LHCN-M2 (cell line): ENCODE results near the gene TM9SF3. TPM values are rescaled to one million over a fixed set of nuclear protein-coding genes. Genes with fewer than 3 reads are reported as not detected.
"Not testable (repeated sequence)": the region's sequence is repeated elsewhere in the genome, so short reads cannot be mapped to it uniquely, and the experiment has no call there.

Experiments used
- DNase-seq: peaks from one replicate; pipeline ENCODE4 v3.0.0-alpha.2; 2012; ENCODE audit warnings: low read depth
- total RNA-seq: library from RNA; depleted of rRNA; stranded (reverse); fragments of >200 nt; gene quantifications from 2 replicates; pipeline ENCODE4 v1.2.3, GENCODE V29; 2014

TM9SF3 gene
- total RNA-seq, 1 experiment from 2014 or later = 117 TPM

- DNase-seq = no peak
Observed at GRCh38 chr10:96570511-96570910, 16.3 kb downstream of the TM9SF3 start.

DNA sequence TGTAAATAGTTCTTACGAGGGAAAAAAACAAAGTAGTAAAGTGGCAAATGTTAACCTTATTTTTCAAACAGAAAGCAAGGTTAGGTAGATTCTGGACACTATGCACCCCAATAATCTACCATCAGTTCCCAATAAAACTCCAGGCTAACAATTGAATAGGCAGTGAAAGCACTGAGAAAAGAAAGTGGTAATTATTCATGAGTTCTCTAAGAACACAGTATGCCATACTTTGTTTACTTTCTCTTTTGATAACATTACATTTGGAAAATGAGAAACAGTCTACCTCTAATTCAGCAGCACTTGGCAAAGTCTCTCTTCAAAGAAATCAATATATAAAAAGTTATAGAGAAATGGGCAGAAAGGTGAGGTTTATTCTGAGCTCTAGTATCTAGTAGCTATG lies 18.4 kb downstream of the TM9SF3 start:
- no peak for DNase-seq

DNA sequence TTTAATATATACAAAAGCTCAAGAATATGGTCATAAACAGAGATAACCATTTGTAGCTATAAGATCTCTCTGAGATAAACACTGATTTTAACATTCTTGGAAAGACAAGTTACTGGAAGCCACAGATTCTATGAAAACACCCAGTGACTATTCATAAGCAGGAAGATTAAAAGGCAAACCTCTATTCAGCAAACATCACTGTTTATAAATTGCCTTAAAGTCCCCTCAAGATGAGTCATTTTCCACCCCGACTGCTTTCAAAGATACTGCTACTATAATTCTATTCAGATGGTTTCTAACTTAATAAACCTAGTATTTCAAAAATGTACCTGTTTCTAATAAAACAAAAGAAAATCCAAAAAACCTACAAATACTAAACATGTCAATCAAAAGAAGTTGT lies 21.0 kb downstream of the TM9SF3 start:
- DNase-seq = peak; percentile 46

GRCh38 chr10:96560966-96561887 lies 25.6 kb downstream of the TM9SF3 start:
- peak; percentile 11 for DNase-seq

- DNase-seq = no peak
Observed at GRCh38 chr10:96560489-96560888, 26.3 kb downstream of the TM9SF3 start.

GRCh38 chr10:96556003-96556402 lies 30.8 kb downstream of the TM9SF3 start:
- peak; percentile 9 for DNase-seq

- no peak for DNase-seq
Observed at GRCh38 chr10:96555330-96555729, 31.5 kb downstream of the TM9SF3 start.

DNA sequence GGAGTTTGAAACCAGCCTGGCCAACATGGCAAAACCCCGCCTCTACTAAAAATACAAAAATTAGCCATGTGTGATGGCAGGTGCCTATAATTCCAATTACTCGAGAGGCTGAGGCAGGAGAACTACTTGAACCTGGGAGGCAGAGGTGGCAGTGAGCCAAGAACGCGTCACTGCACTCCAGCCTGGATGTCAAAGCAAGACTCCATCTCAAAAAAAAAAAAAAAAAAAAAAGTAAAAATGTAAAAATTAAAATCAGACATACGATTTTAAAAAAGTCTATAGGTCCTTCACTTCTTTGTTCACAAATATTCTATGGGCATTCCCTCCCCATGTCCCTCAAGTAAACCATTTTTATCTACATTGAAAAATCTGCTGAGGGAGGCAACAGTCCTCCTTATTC lies 38.2 kb downstream of the TM9SF3 start:
- DNase-seq = no peak

GRCh38 chr10:96545558-96545957 lies 41.3 kb downstream of the TM9SF3 start:
- not testable (repeated sequence) for DNase-seq

GRCh38 chr10:96541921-96542320 lies 44.9 kb downstream of the TM9SF3 start:
- no peak for DNase-seq

GRCh38 chr10:96540240-96540639 lies 46.6 kb downstream of the TM9SF3 start:
- DNase-seq = no peak

DNA sequence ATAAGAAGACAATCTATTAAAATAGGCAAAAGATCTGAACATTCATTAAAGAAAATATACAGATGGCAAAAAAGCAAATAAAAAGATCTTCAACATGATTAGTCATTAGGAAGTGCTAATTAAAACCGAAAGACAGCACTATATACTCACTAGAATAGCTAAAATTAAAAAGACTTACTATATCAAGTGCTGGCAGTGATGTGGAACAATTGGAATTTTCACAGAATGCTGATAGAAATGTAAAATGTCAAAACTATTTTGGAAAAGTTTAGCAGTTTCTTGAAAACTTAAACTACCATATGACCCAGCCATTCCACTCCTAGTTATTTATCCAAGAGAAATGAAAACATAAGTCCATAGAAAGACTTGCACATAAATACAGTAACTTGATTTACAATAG lies 48.1 kb downstream of the TM9SF3 start:
- no peak for DNase-seq

DNA sequence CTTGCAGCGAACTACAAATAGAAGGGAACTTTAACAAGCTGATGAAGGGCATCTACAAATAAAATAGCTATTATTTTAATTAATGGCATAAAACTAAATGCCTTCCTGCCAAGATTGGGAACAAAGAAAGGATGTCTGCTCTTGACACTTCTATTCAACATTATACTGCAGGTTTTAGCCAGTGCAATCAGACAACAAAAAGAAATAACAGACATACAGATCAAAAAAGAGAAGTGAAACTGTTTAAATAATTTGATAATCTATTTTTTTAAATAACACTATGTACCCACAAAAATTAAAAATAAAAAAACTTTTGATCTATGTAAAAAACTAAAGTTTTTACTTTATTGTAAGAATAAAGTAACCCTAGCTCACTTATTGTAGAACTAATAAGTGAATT lies 50.7 kb downstream of the TM9SF3 start:
- DNase-seq = no peak

DNA sequence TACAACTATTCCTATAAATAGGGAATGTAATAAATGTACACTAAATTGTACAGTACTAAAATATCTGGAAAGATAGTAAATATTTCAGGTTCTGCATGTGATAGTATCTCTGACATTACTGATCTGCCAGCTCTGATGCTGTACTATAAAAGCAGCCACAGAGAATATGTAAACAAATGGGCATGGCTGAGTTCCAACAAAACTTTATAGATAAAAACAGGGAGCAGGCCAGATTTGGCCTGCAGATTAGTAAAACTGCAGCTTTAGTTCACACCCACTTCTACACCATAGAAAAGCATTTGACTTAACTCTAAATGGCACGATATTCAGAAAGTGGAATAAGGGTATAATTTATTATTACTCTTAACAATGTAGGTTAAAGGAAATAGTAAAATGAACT lies 54.3 kb downstream of the TM9SF3 start:
- DNase-seq = peak; percentile 4

DNA sequence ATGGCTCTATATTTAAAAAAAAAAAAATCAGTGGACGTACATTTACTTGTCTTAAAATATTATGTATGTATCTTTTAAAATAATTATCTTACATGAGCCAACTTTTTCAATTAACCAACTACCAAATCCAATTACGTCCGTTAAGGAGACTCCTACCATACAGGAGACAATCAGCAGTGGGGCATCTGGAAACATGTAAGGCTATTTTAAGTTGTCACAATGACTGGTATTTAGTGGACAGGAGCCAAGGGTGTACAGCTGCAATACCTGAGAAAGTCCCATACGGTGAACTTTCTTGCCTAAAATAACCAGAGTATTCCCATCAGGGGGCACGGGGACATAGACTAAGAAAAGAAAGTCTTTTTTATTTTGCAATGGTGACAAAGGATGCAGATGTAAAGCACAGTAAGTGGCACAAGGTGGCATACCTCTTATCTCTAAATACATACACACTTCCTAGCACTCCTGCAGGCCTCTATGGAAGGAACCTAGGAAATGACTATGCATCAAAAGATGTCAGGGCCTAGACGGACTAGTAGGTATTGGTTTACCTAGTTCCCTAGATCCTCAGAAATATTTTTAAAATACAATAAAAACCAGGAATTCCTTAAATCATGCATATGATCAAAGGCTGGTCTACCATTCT lies 57.1 kb downstream of the TM9SF3 start:
- no peak for DNase-seq

GRCh38 chr10:96524741-96525140 lies 62.1 kb downstream of the TM9SF3 start:
- no peak for DNase-seq

- DNase-seq = no peak
Observed at GRCh38 chr10:96517284-96517683, 69.5 kb downstream of the TM9SF3 start.

DNA sequence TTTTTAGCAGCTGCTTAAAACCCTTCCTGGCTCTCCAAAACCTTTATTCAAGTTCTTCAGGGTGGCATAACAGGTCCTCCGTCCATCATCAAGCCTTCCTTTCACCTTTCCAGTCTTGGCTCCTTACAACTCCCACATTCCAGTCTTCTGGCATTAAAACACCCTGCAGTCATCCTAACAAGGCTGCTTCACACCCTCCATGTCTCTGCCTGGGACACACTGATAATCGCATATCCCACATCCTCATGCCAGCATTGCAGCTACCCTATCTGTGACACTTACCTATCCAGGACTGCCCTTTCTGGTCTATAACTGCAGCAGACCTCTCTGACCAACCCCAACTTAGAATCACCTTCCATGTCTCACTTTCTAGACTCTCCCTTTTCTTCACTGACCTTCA lies 70.5 kb downstream of the TM9SF3 start:
- no peak for DNase-seq

DNA sequence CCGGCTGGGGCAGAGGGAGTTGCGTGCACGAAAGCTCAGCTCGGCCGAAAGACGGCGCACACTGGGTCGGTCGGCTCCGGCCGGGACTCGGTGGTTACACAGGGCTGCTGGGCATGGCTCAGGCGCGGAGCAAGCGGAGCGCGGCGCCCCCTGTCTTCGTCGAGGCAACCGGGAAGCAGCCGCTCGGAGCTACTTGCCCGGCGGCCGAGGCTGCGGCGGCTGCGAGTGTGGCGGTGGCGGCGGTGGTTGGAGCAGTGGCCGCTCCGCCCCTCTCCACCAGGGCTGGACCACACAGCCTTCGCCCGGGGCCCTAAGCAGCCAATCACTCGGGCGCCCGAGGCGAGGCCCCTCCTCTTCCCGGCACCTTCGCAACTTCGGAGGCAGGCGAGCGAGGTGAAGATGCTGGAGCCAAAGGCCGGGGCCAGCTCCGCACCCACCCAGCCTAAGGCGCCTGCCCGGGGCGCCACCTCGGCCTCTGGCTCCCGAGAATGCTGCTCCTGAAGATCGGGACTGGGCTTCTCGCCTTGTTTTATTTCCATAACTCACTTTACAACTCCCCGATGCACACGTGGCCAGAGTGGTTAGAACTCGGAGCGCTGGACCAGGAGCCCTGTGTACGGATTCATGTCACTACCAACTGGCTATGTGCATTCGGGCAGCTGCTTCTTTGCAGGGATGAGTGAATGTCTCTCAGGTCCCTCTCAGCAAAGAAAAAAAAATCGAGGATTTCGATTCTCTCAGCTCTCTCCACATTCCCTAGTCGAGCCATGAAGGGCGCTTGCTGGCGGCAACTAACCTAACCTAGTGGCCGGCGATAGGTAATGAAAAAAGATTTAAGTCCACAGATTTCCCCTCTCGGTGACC lies 72.9 kb downstream of the TM9SF3 start, which contains the start of gene TLL2:
Gene TLL2, minus strand, starts transcription at position 229 of the 864 bp plus-strand sequence. CDS start 241 bp downstream, outside the sequence.
- DNase-seq = peak; percentile 77

DNA sequence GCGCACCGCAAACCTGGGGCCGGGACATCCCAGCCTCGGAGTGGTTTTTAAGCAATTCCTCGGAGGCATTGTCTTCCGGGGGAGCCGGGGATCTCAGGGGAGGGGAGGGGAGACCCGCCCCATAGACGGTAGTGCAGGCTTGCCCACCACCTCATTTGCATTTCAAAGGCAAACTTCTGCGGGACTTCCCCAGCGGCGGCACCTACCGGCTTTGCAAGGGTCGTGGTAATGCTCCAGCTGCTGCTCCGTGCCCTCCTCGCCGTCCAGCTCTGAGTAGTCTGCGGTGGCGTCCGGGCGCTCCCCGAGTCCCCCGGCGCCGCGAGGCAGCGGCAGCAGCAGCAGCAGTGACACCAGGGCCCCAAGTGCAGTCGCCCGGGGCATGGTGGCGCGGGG lies 73.5 kb downstream of the TM9SF3 start:
- DNase-seq = no peak

- DNase-seq = peak; percentile 18
Observed at GRCh38 chr10:96512524-96513304, 74.1 kb downstream of the TM9SF3 start.
